Nephron (organoid): Measurements from ENCODE around the gene AKR1D1.
"Not testable (repeated sequence)": the region's sequence is repeated elsewhere in the genome, so short reads cannot be mapped to it uniquely, and the experiment has no call there.

Source experiments
- H3K27ac Mint-ChIP-seq, 3 experiments: 2 replicates each; pipeline ENCODE4 v1.8.0; 2020; ENCODE audit warnings: mixed read lengths in 3 of 3, mild to moderate bottlenecking in 2 of 3, moderate library complexity in 1 of 3
- H3K27me3 Mint-ChIP-seq: 2 replicates; pipeline ENCODE4 v1.8.0; 2021; ENCODE audit warnings: low read depth, mild to moderate bottlenecking, moderate library complexity, mixed read lengths
- H3K36me3 Mint-ChIP-seq: 2 replicates; pipeline ENCODE4 v1.8.0; 2020; ENCODE audit warnings: low read depth, mixed read lengths
- H3K4me1 Mint-ChIP-seq: 2 replicates; pipeline ENCODE4 v1.8.0; 2020; ENCODE audit warnings: mixed read lengths
- H3K4me3 Mint-ChIP-seq, 3 experiments: 2 replicates each; pipeline ENCODE4 v1.8.0; 2020; ENCODE audit warnings: mild to moderate bottlenecking in 3 of 3, mixed read lengths in 3 of 3, moderate library complexity in 2 of 3
- H3K9me3 Mint-ChIP-seq: 2 replicates; pipeline ENCODE4 v1.8.0; 2020; ENCODE audit warnings: mixed read lengths
- TF ChIP-seq, protein P1 (sequence below), 3 experiments: fragments of 200-600 bp; sonication (generic); IDR thresholded peaks; one replicate each; pipeline ENCODE4 v1.5.0; 2021; ENCODE audit warnings: antibody characterized with exemption in 3 of 3; ENCODE audit not compliant: unreplicated experiment in 3 of 3

Gene AKR1D1

DNA sequence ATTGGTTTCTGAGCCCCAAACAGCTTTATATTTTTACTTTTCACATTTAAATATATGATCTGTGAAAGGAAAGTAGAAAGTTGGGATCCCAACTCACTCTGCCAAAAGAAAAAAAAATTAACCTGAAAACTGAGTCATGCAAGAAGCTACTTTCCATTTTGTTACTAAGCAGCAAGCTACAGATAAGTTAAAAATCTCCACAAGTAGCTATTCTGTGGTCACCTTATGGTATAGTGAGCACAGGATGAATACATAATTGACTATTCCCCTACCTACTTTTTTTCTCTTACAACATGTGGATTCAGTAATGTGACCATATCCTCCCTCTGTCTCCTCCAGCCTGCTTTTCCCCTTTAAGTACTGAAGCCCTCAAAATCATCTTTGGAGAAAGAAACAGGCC is 44.1 kb upstream of the AKR1D1 start:
- Mint-ChIP-seq H3K27ac (peak overlapping the region in 2 of 3 experiments; percentile 5 to 9), H3K4me3 (no peak overlapping the region), H3K27me3 (peaks cover 6% of the 10 kb centered on the region), H3K36me3 (peaks cover 4% of the 10 kb centered on the region), H3K4me1 (no peaks in the 10 kb centered on the region), H3K9me3 (peaks cover 13% of the 10 kb centered on the region)
- TF ChIP-seq, protein P1, sequence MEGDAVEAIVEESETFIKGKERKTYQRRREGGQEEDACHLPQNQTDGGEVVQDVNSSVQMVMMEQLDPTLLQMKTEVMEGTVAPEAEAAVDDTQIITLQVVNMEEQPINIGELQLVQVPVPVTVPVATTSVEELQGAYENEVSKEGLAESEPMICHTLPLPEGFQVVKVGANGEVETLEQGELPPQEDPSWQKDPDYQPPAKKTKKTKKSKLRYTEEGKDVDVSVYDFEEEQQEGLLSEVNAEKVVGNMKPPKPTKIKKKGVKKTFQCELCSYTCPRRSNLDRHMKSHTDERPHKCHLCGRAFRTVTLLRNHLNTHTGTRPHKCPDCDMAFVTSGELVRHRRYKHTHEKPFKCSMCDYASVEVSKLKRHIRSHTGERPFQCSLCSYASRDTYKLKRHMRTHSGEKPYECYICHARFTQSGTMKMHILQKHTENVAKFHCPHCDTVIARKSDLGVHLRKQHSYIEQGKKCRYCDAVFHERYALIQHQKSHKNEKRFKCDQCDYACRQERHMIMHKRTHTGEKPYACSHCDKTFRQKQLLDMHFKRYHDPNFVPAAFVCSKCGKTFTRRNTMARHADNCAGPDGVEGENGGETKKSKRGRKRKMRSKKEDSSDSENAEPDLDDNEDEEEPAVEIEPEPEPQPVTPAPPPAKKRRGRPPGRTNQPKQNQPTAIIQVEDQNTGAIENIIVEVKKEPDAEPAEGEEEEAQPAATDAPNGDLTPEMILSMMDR (IDR thresholded peaks at IDR 0.05; ENCODE audit: unreplicated experiment in 3 of 3) = no peak

DNA sequence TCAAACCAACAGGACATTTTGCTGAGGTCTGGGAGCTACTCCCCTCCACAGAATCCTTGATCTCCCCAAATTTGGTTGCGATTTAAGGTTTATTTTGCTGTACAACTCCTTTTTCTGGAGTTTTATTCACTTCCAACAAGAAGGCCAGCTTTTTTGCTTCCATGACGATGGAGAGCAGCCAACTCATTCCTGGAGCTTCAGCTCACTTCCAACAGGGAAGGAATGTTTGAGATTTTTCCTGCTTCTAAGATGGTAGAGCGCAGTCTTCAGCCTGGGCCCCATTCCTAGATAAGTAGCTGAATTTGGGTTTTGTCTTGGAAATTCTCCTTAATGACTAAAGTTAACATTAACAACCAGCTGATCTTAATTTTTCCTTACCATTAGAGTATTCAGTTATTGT is 43.5 kb upstream of the AKR1D1 start:
- H3K27me3 Mint-ChIP-seq = peaks cover 6% of the 10 kb centered on the region
- H3K4me1 Mint-ChIP-seq = no peaks in the 10 kb centered on the region
- peaks cover 13% of the 10 kb centered on the region for H3K9me3 Mint-ChIP-seq
- peaks cover 4% of the 10 kb centered on the region for H3K36me3 Mint-ChIP-seq
- H3K27ac Mint-ChIP-seq = peak overlapping the region in 2 of 3 experiments; percentile 5 to 9
- TF ChIP-seq, protein P1 (IDR thresholded peaks at IDR 0.05; ENCODE audit: unreplicated experiment in 3 of 3) = no peak
- no peak overlapping the region for H3K4me3 Mint-ChIP-seq

DNA sequence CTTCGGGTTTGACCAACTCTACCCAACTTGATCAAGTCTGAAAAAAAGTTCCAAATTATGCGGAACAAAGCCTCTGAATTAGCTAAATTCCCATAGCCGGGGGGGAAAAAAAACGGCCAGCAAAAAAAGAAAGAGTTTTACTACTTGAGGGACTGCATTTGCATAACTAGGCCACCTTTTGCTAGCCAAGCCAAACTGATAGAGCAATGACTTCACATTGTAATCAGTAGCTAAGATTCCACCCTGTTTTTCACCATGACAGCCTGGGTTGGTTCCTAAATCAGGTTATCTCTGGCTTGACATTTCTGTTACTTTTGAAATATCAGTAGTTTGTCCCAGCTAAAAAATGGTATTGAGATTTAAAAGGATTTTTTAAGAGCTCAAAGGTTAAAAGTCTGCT is 43.0 kb upstream of the AKR1D1 start:
- H3K4me1 Mint-ChIP-seq = no peaks in the 10 kb centered on the region
- TF ChIP-seq, protein P1 (IDR thresholded peaks at IDR 0.05; ENCODE audit: unreplicated experiment in 3 of 3) = no peak
- H3K9me3 Mint-ChIP-seq = peaks cover 13% of the 10 kb centered on the region
- peaks cover 6% of the 10 kb centered on the region for H3K27me3 Mint-ChIP-seq
- H3K36me3 Mint-ChIP-seq = peaks cover 4% of the 10 kb centered on the region
- H3K4me3 Mint-ChIP-seq = no peak overlapping the region
- peak overlapping the region in 2 of 3 experiments; percentile 5 to 9 for H3K27ac Mint-ChIP-seq

DNA sequence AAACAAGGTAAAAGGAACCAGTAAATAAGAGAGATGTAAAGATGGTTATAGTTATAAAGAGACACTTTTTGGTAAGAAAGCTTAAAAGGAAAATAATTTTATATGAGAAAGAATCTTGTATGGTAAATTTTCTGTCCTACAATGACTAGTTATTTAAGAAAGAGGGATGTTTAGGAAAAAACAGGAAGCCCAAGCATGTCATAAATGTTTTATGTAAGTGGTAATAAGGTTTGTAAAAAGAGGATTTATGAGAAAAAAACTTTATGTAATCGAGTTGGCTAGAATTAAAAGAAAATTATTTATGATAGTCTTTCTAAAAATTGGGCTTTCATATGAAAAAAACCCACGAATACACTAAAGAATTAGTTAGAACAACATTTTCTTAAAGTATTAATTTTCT is 40.1 kb upstream of the AKR1D1 start:
- Mint-ChIP-seq H3K36me3 (peaks cover 4% of the 10 kb centered on the region), H3K4me1 (no peaks in the 10 kb centered on the region), H3K9me3 (peaks cover 28% of the 10 kb centered on the region), H3K27me3 (peaks cover 3% of the 10 kb centered on the region), H3K27ac (no peak overlapping the region), H3K4me3 (no peak overlapping the region)
- TF ChIP-seq, protein P1 (IDR thresholded peaks at IDR 0.05; ENCODE audit: unreplicated experiment in 3 of 3) = no peak

DNA sequence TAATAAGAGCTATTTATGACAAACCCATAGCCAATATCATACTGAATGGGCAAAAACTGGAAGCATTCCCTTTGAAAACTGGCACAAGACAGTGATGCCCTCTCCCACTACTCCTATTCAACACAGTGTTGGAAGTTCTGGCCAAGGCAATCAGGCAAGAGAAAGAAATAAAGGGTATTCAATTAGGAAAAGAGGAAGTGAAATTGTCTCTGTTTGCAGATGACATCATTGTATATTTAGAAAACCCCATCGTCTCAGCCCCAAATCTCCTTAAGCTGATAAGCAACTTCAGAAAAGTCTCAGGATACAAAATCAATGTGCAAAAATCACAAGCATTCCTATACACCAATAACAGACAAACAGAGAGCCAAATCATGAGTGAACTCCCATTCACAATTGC is 36.2 kb upstream of the AKR1D1 start:
- H3K27ac Mint-ChIP-seq, H3K27me3 Mint-ChIP-seq: not testable (repeated sequence)

DNA sequence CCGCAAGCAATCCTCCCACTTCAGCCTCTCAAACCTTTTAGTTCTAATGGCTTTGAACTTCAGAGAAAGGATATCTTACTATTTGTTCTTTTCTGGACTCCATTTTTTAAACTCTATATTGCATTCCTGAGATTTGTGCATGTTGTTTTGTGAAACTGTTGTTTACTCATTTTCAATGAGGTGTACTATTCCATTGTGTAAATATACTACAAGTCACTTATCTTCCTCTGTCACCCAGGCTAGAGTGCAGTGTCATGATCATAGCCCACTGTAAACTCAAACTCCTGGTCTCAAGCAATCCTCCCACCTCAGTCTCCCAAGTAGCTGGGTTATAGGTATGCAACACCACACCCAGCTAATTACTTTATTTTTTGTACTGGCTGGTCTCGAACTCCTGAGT is 31.4 kb upstream of the AKR1D1 start:
- no peaks in the 10 kb centered on the region for H3K36me3 Mint-ChIP-seq
- H3K27me3 Mint-ChIP-seq = no peaks in the 10 kb centered on the region
- no peak overlapping the region for H3K27ac Mint-ChIP-seq
- no peaks in the 10 kb centered on the region for H3K4me1 Mint-ChIP-seq
- TF ChIP-seq, protein P1 (IDR thresholded peaks at IDR 0.05; ENCODE audit: unreplicated experiment in 3 of 3) = no peak
- peaks cover 12% of the 10 kb centered on the region for H3K9me3 Mint-ChIP-seq
- H3K4me3 Mint-ChIP-seq = no peak overlapping the region

More for the DNA sequence above, 36.2 kb upstream of the AKR1D1 start:
- peaks cover 26% of the 10 kb centered on the region for H3K9me3 Mint-ChIP-seq
- H3K4me1 Mint-ChIP-seq, H3K4me3 Mint-ChIP-seq, H3K36me3 Mint-ChIP-seq: not testable (repeated sequence)
